LNCaP clone FGC (cell line): ENCODE data around the gene RGS9BP.
"Not testable (repeated sequence)": the region's sequence is repeated elsewhere in the genome, so short reads cannot be mapped to it uniquely, and the experiment has no call there.

Experiments used
- DNase-seq: peaks from one replicate; pipeline ENCODE4 v3.0.0-alpha.2; 2011; ENCODE audit warnings: low read depth
- H3K4me3 ChIP-seq: 2 replicates; pipeline ENCODE4 v1.5.1; 2011; ENCODE audit warnings: mild to moderate bottlenecking, low read depth, low read length, control low read depth
- CTCF ChIP-seq: IDR thresholded peaks from 2 replicates; pipeline ENCODE4 v1.5.1; 2012; ENCODE audit warnings: mild to moderate bottlenecking; ENCODE audit not compliant: control insufficient read depth, insufficient read depth; ENCODE audit errors: extremely low read depth

The RGS9BP gene

GRCh38 chr19:32691291-32691951, 15.8 kb downstream of the RGS9BP start, which contains the start of gene NUDT19:
Gene NUDT19, plus strand, starts transcription at chr19:32691821. Its CDS starts 140 bp downstream, at chr19:32691961.
- peak within 1 kb of the TSS; percentile 65 for H3K4me3 ChIP-seq
- TF ChIP-seq CTCF, result no peak
- DNase-seq, result peak; percentile 71

GRCh38 chr19:32691952-32692726, 16.5 kb downstream of the RGS9BP start:
- H3K4me3 ChIP-seq, result peak overlapping the region; percentile 65
- DNase-seq, result no peak
- TF ChIP-seq CTCF, result no peak

- no peak for DNase-seq
- TF ChIP-seq CTCF, result no peak
Observed at GRCh38 chr19:32692727-32693061, 17.0 kb downstream of the RGS9BP start.

GRCh38 chr19:32693151-32694108, 17.8 kb downstream of the RGS9BP start:
- not testable (repeated sequence) for DNase-seq

More at GRCh38 chr19:32692727-32693061, 17.0 kb downstream of the RGS9BP start:
- H3K4me3 ChIP-seq, result peak overlapping the region; percentile 65

GRCh38 chr19:32694316-32694715, 18.7 kb downstream of the RGS9BP start:
- H3K4me3 ChIP-seq, result peak overlapping the region; percentile 65
- not testable (repeated sequence) for DNase-seq

More at GRCh38 chr19:32693151-32694108, 17.8 kb downstream of the RGS9BP start:
- peak overlapping the region; percentile 65 for H3K4me3 ChIP-seq

- not testable (repeated sequence) for DNase-seq
- H3K4me3 ChIP-seq, result peak overlapping the region; percentile 65
Observed at GRCh38 chr19:32694851-32695250, 19.2 kb downstream of the RGS9BP start.

GRCh38 chr19:32695506-32695905, 19.9 kb downstream of the RGS9BP start:
- H3K4me3 ChIP-seq, DNase-seq: not testable (repeated sequence)

GRCh38 chr19:32696771-32697170, 21.1 kb downstream of the RGS9BP start:
- not testable (repeated sequence) for H3K4me3 ChIP-seq, DNase-seq

GRCh38 chr19:32700129-32700528, 24.5 kb downstream of the RGS9BP start:
- H3K4me3 ChIP-seq, DNase-seq: not testable (repeated sequence)

GRCh38 chr19:32702010-32702409, 26.4 kb downstream of the RGS9BP start:
- H3K4me3 ChIP-seq, result no peak overlapping the region
- no peak for DNase-seq
- no peak for TF ChIP-seq CTCF

- DNase-seq, H3K4me3 ChIP-seq: not testable (repeated sequence)
Observed at GRCh38 chr19:32704006-32704405, 28.4 kb downstream of the RGS9BP start.
